ENCODE measurements around the gene ASAP2.

GRCh38 chr2:9204939-9205338 is 1.7 kb upstream of the ASAP2 start:
- TF ChIP-seq CTCF (IDR thresholded peaks at IDR 0.05; ENCODE audit: low read length) (no peak), EZH2 (IDR thresholded peaks at IDR 0.05; ENCODE audit: borderline replicate concordance, low read length) (no peak)
